Measurements from ENCODE around the gene CHAF1A.

- no peak for TF ChIP-seq CTCF (IDR thresholded peaks at IDR 0.05)
- TF ChIP-seq ZFX (IDR thresholded peaks at IDR 0.05; ENCODE audit: borderline replicate concordance): no peak
These were observed 34.2 kb upstream of the CHAF1A start for GRCh38 chr19:4368128-4368820.

Measured in 22Rv1 (cell line).